ENCODE data around the gene TMEM53.

- TF ChIP-seq POLR2A (IDR thresholded peaks at IDR 0.05; ENCODE audit: low read depth, low read length), result no peak
- TF ChIP-seq POLR2AphosphoS5 (IDR thresholded peaks at IDR 0.05; ENCODE audit: low read depth, low read length), result no peak
These were observed 18.7 kb downstream of the TMEM53 start for GRCh38 chr1:44655609-44656008.

Measured in GM12892 (cell line).